Measurements from ENCODE around the gene MPP3. TPM values are rescaled to one million over a fixed set of nuclear protein-coding genes. Genes with fewer than 3 reads are reported as not detected.

MPP3 gene
- polyA plus RNA-seq, 1 donor (not counting 4 experiments of a cell fraction or from before 2014, with no cell fraction given) = 7.4 TPM

DNA sequence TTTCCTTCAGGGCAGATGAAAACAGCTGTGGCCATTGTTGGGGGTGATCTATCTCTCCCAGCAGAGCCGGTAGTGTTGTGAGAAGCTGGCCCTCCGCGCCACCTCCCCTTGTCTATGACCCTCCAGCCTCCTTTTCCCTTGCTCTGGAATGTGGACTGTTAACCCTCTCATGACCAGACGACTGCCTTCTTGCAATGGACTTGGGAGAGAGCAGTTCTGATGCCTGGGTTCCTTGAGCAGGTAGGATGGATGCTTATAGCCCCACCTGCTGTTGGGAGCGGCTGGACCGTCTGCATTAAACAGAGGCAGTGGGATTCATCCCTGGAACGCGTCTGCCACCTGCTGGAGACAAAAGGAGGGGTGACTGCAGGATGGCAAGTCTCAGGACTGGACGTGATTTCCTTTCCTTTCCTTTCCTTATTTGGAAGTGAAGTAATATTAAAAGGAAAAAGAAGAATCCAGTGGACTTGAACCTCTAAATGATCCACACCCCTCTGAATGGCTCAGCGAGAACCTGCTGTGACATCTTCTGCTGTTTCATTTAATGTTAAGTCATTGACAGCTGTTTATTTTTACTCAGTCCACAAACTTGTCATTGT lies 72.6 kb downstream of the MPP3 start:
- no peaks in the 10 kb centered on the region for H3K9me1 ChIP-seq (ENCODE audit: control insufficient read depth, extremely low read depth, insufficient read depth, low read length)
- TF ChIP-seq EZH2 (IDR thresholded peaks at IDR 0.05; ENCODE audit: low read length) = no peak
- TF ChIP-seq, protein P1, sequence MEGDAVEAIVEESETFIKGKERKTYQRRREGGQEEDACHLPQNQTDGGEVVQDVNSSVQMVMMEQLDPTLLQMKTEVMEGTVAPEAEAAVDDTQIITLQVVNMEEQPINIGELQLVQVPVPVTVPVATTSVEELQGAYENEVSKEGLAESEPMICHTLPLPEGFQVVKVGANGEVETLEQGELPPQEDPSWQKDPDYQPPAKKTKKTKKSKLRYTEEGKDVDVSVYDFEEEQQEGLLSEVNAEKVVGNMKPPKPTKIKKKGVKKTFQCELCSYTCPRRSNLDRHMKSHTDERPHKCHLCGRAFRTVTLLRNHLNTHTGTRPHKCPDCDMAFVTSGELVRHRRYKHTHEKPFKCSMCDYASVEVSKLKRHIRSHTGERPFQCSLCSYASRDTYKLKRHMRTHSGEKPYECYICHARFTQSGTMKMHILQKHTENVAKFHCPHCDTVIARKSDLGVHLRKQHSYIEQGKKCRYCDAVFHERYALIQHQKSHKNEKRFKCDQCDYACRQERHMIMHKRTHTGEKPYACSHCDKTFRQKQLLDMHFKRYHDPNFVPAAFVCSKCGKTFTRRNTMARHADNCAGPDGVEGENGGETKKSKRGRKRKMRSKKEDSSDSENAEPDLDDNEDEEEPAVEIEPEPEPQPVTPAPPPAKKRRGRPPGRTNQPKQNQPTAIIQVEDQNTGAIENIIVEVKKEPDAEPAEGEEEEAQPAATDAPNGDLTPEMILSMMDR (optimal IDR thresholded peaks at IDR 0.05 in 1 of 3, IDR thresholded peaks at IDR 0.05 in 1 of 3, conservative IDR thresholded peaks at IDR 0.05 in 1 of 3; ENCODE audit: extremely low read depth in 1 of 3, insufficient read depth in 2 of 3, low read length in 3 of 3) = peak; percentile 99 to 100 (median 100)
- H3K79me2 ChIP-seq (ENCODE audit: control insufficient read depth, insufficient read depth, low read length) = no peaks in the 10 kb centered on the region
- no peak overlapping the region for H2AFZ ChIP-seq (ENCODE audit: control insufficient read depth, low read length)
- dilution Hi-C loops (cut with MboI; ENCODE audit: extremely low pct_ligation_motif_present, low sequenced_read_pairs) = no loop called here
- peaks cover 10% of the 10 kb centered on the region for H3K27me3 ChIP-seq (ENCODE audit: control insufficient read depth, extremely low read depth, insufficient read depth, low read length)
- H3K9me3 ChIP-seq (ENCODE audit: control insufficient read depth, low read depth, low read length) = no peaks in the 10 kb centered on the region
- no peak overlapping the region for H3K9ac ChIP-seq (ENCODE audit: control insufficient read depth, extremely low read depth, insufficient read depth, low read length)
- DNase-seq (ENCODE audit: low read depth, low spot score) (peak; percentile 91), FAIRE-seq (peak; percentile 88)
- no peaks in the 10 kb centered on the region for H4K20me1 ChIP-seq (ENCODE audit: control insufficient read depth, extremely low read depth, insufficient read depth, low read length)
- H3K4me2 ChIP-seq (ENCODE audit: control insufficient read depth, extremely low read depth, insufficient read depth, low read depth, low read length) = peak overlapping the region; percentile 70
- H3K4me3 ChIP-seq (ENCODE audit: control insufficient read depth in 2 of 3, extremely low read depth in 1 of 3, insufficient read depth in 2 of 3, low read depth in 1 of 3, low read length in 3 of 3) = peak overlapping the region in 2 of 3 experiments; percentile 18 to 38
- H3K36me3 ChIP-seq (ENCODE audit: control insufficient read depth in 2 of 2, extremely low read depth in 1 of 2, insufficient read depth in 2 of 2, low read length in 2 of 2) = no peaks in the 10 kb centered on the region
- H3K4me1 ChIP-seq (ENCODE audit: control insufficient read depth, extremely low read depth, insufficient read depth, low read length) = peaks cover 23% of the 10 kb centered on the region
- H3K27ac ChIP-seq (ENCODE audit: control insufficient read depth, insufficient read depth, low read length) = no peak overlapping the region

DNA sequence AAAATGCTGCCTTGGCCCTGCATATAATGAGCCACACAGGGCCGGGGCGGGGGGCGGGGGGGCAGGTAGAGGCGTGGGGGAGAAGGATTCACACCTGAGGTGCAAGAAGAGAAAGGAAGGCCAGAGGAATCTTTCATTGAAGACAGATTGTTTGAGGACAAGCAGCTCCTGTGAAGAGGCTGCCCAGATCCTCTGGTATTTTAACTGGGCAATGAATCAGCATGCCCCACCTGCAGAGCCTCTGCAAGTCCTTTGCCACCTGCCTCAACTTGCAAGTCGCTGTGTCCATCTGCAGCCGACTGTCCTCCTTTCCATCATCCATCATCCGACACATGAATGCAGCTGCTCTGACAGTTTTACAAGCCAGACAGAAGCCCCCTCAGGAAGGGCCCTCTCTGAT lies 73.1 kb downstream of the MPP3 start:
- no peaks in the 10 kb centered on the region for H4K20me1 ChIP-seq (ENCODE audit: control insufficient read depth, extremely low read depth, insufficient read depth, low read length)
- peaks cover 23% of the 10 kb centered on the region for H3K4me1 ChIP-seq (ENCODE audit: control insufficient read depth, extremely low read depth, insufficient read depth, low read length)
- no peaks in the 10 kb centered on the region for H3K79me2 ChIP-seq (ENCODE audit: control insufficient read depth, insufficient read depth, low read length)
- H3K27ac ChIP-seq (ENCODE audit: control insufficient read depth, insufficient read depth, low read length) = no peak overlapping the region
- no peaks in the 10 kb centered on the region for H3K9me1 ChIP-seq (ENCODE audit: control insufficient read depth, extremely low read depth, insufficient read depth, low read length)
- peak; percentile 93 for DNase-seq (ENCODE audit: low read depth, low spot score)
- no peaks in the 10 kb centered on the region for H3K9me3 ChIP-seq (ENCODE audit: control insufficient read depth, low read depth, low read length)
- peaks cover 11% of the 10 kb centered on the region for H3K27me3 ChIP-seq (ENCODE audit: control insufficient read depth, extremely low read depth, insufficient read depth, low read length)
- H3K9ac ChIP-seq (ENCODE audit: control insufficient read depth, extremely low read depth, insufficient read depth, low read length) = no peak overlapping the region
- peak overlapping the region in 2 of 3 experiments; percentile 18 to 38 for H3K4me3 ChIP-seq (ENCODE audit: control insufficient read depth in 2 of 3, extremely low read depth in 1 of 3, insufficient read depth in 2 of 3, low read depth in 1 of 3, low read length in 3 of 3)
- no peak overlapping the region for H2AFZ ChIP-seq (ENCODE audit: control insufficient read depth, low read length)
- FAIRE-seq = peak; percentile 84
- H3K4me2 ChIP-seq (ENCODE audit: control insufficient read depth, extremely low read depth, insufficient read depth, low read depth, low read length) = peak overlapping the region; percentile 70
- H3K36me3 ChIP-seq (ENCODE audit: control insufficient read depth in 2 of 2, extremely low read depth in 1 of 2, insufficient read depth in 2 of 2, low read length in 2 of 2) = no peaks in the 10 kb centered on the region
- TF ChIP-seq, protein P1 (optimal IDR thresholded peaks at IDR 0.05 in 1 of 3, IDR thresholded peaks at IDR 0.05 in 1 of 3, conservative IDR thresholded peaks at IDR 0.05 in 1 of 3; ENCODE audit: extremely low read depth in 1 of 3, insufficient read depth in 2 of 3, low read length in 3 of 3) = no peak
- no peak for TF ChIP-seq EZH2 (IDR thresholded peaks at IDR 0.05; ENCODE audit: low read length)
- dilution Hi-C loops (cut with MboI; ENCODE audit: extremely low pct_ligation_motif_present, low sequenced_read_pairs) = no loop called here

Data from keratinocyte (primary cell).